Ascending aorta (tissue), 2 donors: ENCODE measurements around the gene ACSL1. TPM values are rescaled to one million over a fixed set of nuclear protein-coding genes. Genes with fewer than 3 reads are reported as not detected.

Source experiments
- DNase-seq, 2 donors: peaks; one replicate each; pipeline ENCODE4 v3.0.0-alpha.2; 2019; ENCODE audit warnings: low spot score in 2 of 2
- H3K27ac ChIP-seq, 2 donors: fragments of 200-600 bp; sonication (generic); one replicate each; pipeline ENCODE4 v1.5.1; 2016 to 2017; ENCODE audit warnings: mild to moderate bottlenecking in 1 of 2
- H3K27me3 ChIP-seq: fragments of 200-600 bp; sonication (generic); one replicate; pipeline ENCODE4 v1.5.1; 2017
- H3K36me3 ChIP-seq, 2 donors: fragments of 200-600 bp; sonication (generic); one replicate each; pipeline ENCODE4 v1.5.1; 2016
- H3K4me1 ChIP-seq, 2 donors: fragments of 200-600 bp; sonication (generic); one replicate each; pipeline ENCODE4 v1.5.1; 2016 to 2017; ENCODE audit warnings: mild to moderate bottlenecking in 1 of 2
- H3K4me3 ChIP-seq, 2 donors: fragments of 200-600 bp; sonication (generic); one replicate each; pipeline ENCODE4 v1.5.1; 2016 to 2017; ENCODE audit warnings: mild to moderate bottlenecking in 1 of 2
- H3K9me3 ChIP-seq, 2 donors: fragments of 200-600 bp; sonication (generic); one replicate each; pipeline ENCODE4 v1.5.1; 2016
- intact Hi-C: fragments of 100-400 bp; cut with DNase I; formaldehyde crosslinking; loops from one replicate; pipeline ENCODE4 v1.15.1; 2023
- total RNA-seq: library from RNA; depleted of rRNA; stranded (reverse); fragments of >200 nt; gene quantifications from one replicate; pipeline ENCODE4 v1.1.0, GENCODE V29; 2016
- TF ChIP-seq, protein P1 (sequence below), 3 experiments: fragments of 200-600 bp in 2 of 3; fragments of 450-650 bp in 1 of 3; sonication (generic) in 2 of 3; IDR thresholded peaks; one replicate each; pipeline ENCODE4 v1.5.1; 2016 to 2019; ENCODE audit warnings: antibody characterized with exemption in 3 of 3, mild to moderate bottlenecking in 1 of 3, moderate library complexity in 1 of 3

Gene ACSL1
- total RNA-seq, 1 donor from 2014 or later = 31.8 TPM

DNA sequence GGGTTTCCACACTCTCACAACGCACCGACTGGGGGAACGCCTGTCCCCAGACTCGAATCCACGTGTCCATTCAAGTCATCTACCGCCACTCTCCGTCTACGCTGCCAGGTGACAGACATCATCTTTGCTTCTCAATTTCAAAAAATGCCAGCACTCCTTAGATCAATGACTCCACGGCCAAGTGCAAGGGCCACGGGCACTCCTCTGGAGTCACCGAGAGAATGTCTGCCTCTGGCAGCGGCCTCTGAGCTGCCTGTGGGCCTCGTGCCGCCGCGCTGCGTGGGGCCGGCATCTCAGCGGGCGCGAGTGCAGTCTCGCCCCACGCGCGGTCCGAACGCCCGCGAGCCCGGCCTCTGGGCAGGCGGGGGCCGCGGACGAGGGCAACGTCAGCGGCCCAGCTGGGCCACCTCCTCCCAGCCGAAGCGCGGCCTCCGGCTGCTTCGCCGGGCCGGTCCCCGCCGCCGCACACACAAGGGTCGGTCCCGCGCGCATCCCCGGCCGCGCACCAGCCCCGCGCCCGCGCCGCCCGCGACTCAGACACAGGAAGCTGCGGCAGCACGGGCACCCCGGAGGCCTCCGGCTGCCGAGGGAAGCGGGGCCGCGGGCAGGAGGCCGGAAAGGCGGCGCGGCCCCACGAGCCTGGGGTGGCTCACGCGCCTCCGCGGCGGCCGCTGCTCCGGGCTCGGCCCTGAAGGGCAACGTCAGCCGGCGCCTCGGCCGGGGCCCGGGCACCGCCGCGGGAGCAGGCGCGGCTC lies 450 bp downstream of the ACSL1 start:
- Histone ChIP-seq H3K27ac (peak overlapping the region; percentile 76 to 85), H3K27me3 (no peaks in the 10 kb centered on the region), H3K9me3 (no peaks in the 10 kb centered on the region), H3K4me3 (peak overlapping the region; percentile 80 to 90), H3K36me3 (no peaks in the 10 kb centered on the region), H3K4me1 (peaks cover 0 to 10% of the 10 kb centered on the region in 2 donors)
- intact Hi-C loops = loop anchor here (2.0 to 10.0 kb wide), 6 partner anchors 78 to 1321 kb away; partner anchors contain the start of genes CASP3, CENPU, ING2 and IRF2
- TF ChIP-seq, protein P1, sequence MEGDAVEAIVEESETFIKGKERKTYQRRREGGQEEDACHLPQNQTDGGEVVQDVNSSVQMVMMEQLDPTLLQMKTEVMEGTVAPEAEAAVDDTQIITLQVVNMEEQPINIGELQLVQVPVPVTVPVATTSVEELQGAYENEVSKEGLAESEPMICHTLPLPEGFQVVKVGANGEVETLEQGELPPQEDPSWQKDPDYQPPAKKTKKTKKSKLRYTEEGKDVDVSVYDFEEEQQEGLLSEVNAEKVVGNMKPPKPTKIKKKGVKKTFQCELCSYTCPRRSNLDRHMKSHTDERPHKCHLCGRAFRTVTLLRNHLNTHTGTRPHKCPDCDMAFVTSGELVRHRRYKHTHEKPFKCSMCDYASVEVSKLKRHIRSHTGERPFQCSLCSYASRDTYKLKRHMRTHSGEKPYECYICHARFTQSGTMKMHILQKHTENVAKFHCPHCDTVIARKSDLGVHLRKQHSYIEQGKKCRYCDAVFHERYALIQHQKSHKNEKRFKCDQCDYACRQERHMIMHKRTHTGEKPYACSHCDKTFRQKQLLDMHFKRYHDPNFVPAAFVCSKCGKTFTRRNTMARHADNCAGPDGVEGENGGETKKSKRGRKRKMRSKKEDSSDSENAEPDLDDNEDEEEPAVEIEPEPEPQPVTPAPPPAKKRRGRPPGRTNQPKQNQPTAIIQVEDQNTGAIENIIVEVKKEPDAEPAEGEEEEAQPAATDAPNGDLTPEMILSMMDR (IDR thresholded peaks at IDR 0.05) = no peak
- peak in 1 of 2 donors; percentile 77 for DNase-seq

DNA sequence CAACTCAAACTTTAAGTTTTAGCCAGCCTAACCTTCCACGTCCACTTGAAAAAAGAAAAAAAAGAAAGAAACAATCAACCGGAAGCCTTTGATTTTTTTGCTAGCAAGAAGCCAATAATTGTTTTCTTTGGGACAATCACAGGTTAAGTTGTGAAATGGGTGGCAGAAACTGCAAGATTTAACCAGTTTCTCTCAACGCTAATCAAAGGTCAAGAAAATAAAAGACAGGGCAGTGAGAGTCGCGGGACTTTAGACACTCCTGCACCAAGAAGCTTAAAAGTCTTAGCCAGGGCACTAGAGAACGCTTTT lies 1.0 kb downstream of the ACSL1 start:
- H3K27ac ChIP-seq = peak overlapping the region; percentile 76 to 85

DNA sequence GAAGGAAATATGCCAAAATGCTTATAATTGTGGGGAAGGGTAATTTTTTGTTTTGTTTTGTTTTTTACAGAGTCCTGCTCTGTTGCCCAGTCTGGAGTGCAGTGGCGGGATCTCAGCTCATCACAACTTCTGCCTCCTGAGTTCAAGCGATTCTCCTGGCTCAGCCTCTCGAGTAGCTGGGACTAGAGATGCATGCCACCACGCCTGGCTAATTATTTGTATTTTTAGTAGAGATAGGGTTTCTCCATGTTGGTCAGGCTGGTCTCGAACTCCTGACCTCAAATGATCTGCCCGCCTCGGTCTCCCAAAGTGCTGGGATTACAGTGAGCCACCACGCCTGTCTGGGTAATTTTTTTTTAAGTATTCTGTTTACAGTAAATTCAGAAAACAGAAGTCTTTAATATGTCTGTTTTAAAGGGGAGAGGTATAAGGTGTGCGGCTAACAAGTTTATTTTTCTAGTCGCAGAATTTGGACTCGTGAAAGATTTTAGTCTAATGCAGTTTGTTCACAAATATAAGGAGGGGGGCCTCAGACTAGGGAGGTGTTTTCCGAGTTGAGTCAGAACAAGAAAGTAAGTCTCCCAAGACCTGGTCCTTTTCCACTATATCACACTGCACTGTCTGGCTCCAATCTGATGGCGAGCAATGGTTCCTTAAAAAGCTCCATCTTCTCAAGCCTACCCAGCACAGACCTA lies 1.5 kb downstream of the ACSL1 start:
- H3K27ac ChIP-seq = peak overlapping the region; percentile 76 to 85
- H3K36me3 ChIP-seq = no peaks in the 10 kb centered on the region
- H3K27me3 ChIP-seq = no peaks in the 10 kb centered on the region
- H3K4me3 ChIP-seq = peak overlapping the region; percentile 80 to 90
- peaks cover 0 to 10% of the 10 kb centered on the region in 2 donors for H3K4me1 ChIP-seq
- DNase-seq = no peak
- intact Hi-C loops = loop anchor here (2.0 to 10.0 kb wide), 3 partner anchors 175 to 1319 kb away; partner anchors contain the start of genes CASP3, ING2, IRF2 and PRIMPOL
- no peaks in the 10 kb centered on the region for H3K9me3 ChIP-seq
- TF ChIP-seq, protein P1 (IDR thresholded peaks at IDR 0.05) = no peak

More for the DNA sequence above, 1.0 kb downstream of the ACSL1 start:
- no peak for DNase-seq
- Histone ChIP-seq H3K27me3 (no peaks in the 10 kb centered on the region), H3K9me3 (no peaks in the 10 kb centered on the region), H3K4me3 (peak overlapping the region; percentile 80 to 90), H3K4me1 (peaks cover 0 to 10% of the 10 kb centered on the region in 2 donors), H3K36me3 (no peaks in the 10 kb centered on the region)
- TF ChIP-seq, protein P1 (IDR thresholded peaks at IDR 0.05) = no peak
- intact Hi-C loops = loop anchor here (2.0 to 10.0 kb wide), 6 partner anchors 77 to 1320 kb away; partner anchors contain the start of genes CASP3, CENPU, ING2 and IRF2

DNA sequence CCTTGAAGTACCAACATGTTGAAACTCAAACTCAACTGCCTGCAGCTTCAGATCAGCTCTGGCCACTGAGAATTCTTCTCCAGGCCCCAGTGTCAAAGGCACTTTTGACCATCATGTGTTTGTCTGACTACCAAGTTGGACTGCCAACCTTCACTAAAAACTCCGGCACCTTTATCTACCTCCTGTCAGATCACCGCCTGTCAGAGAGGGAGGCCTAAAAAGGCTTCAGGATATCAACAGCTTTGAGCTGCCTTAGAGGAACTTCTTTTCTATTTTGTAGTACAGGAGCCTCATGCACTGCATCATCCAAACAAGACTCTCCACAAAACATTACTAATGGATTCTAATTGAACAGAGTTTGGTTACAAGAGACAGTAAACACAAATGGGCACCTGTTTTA lies 2.8 kb downstream of the ACSL1 start:
- no peaks in the 10 kb centered on the region for H3K9me3 ChIP-seq
- intact Hi-C loops = loop anchor here (10.0 kb wide), 2 partner anchors 348 to 1318 kb away; partner anchors contain the start of genes ING2 and IRF2
- H3K36me3 ChIP-seq = no peaks in the 10 kb centered on the region
- TF ChIP-seq, protein P1 (IDR thresholded peaks at IDR 0.05) = no peak
- DNase-seq = no peak
- H3K4me3 ChIP-seq = peak overlapping the region in 1 of 2 donors; percentile 80
- H3K27ac ChIP-seq = no peak overlapping the region
- peaks cover 0 to 15% of the 10 kb centered on the region in 2 donors for H3K4me1 ChIP-seq
- H3K27me3 ChIP-seq = no peaks in the 10 kb centered on the region

DNA sequence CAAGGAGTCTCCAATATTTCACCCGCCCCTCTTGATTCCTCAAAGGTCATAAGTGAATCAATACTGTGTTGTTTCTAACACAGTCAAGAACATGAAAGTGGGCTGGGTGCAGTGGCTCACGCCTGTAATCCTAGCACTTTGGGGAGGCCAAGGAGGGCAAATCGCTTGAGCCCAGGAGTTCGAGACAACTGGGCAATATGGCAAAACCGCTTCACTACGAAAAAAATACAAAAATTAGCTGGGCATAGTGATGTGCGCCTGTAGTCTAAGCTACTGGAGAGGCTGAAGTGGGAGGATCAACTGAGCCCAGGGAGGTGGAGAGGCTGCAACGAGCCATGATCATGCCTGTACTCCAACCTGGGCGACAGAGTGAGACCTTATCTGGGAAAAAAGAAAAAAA lies 3.4 kb downstream of the ACSL1 start:
- H3K27me3 ChIP-seq = no peaks in the 10 kb centered on the region
- no peaks in the 10 kb centered on the region for H3K9me3 ChIP-seq
- peaks cover 0 to 21% of the 10 kb centered on the region in 2 donors for H3K4me1 ChIP-seq
- TF ChIP-seq, protein P1 (IDR thresholded peaks at IDR 0.05) = no peak
- H3K27ac ChIP-seq = no peak overlapping the region
- intact Hi-C loops = loop anchor here (10.0 kb wide), 2 partner anchors 348 to 1318 kb away; partner anchors contain the start of genes ING2 and IRF2
- H3K36me3 ChIP-seq = no peaks in the 10 kb centered on the region
- DNase-seq = no peak
- H3K4me3 ChIP-seq = peak overlapping the region in 1 of 2 donors; percentile 80
